ENCODE results near the gene STMN3. TPM values are rescaled to one million over a fixed set of nuclear protein-coding genes. Genes with fewer than 3 reads are reported as not detected.

STMN3 gene
- total RNA-seq, 1 donor = 1.1 TPM

GRCh38 chr20:63690003-63690897 is 37.0 kb upstream of the STMN3 start:
- no peak for TF ChIP-seq CTCF (IDR thresholded peaks at IDR 0.05; ENCODE audit: extremely low read depth, low read depth, low read length)
- Histone ChIP-seq H3K4me1 (ENCODE audit: insufficient read depth, low read length) (peaks cover 4% of the 10 kb centered on the region), H3K27me3 (ENCODE audit: insufficient read depth, low read length) (no peaks in the 10 kb centered on the region), H3K79me2 (ENCODE audit: insufficient read depth, low read length) (no peaks in the 10 kb centered on the region), H4K20me1 (ENCODE audit: insufficient read depth, low read length) (no peaks in the 10 kb centered on the region), H3K9me3 (ENCODE audit: low read depth, low read length) (no peaks in the 10 kb centered on the region), H2AFZ (ENCODE audit: low read length) (no peak overlapping the region), H3K4me3 (ENCODE audit: insufficient read depth, low read length) (no peak overlapping the region), H3K36me3 (ENCODE audit: insufficient read depth, low read length) (peaks cover 3% of the 10 kb centered on the region), H3K27ac (ENCODE audit: low read depth, low read length) (no peak overlapping the region), H3K4me2 (ENCODE audit: insufficient read depth, low read length) (no peak overlapping the region)
- peak; percentile 76 for DNase-seq (ENCODE audit: insufficient read length, low spot score, missing footprints)

GRCh38 chr20:63689046-63690002 is 36.1 kb upstream of the STMN3 start:
- Histone ChIP-seq H3K4me1 (ENCODE audit: insufficient read depth, low read length) (peaks cover 4% of the 10 kb centered on the region), H3K4me3 (ENCODE audit: insufficient read depth, low read length) (no peak overlapping the region), H2AFZ (ENCODE audit: low read length) (no peak overlapping the region), H4K20me1 (ENCODE audit: insufficient read depth, low read length) (no peaks in the 10 kb centered on the region), H3K4me2 (ENCODE audit: insufficient read depth, low read length) (no peak overlapping the region), H3K9me3 (ENCODE audit: low read depth, low read length) (no peaks in the 10 kb centered on the region), H3K36me3 (ENCODE audit: insufficient read depth, low read length) (peaks cover 3% of the 10 kb centered on the region), H3K79me2 (ENCODE audit: insufficient read depth, low read length) (no peaks in the 10 kb centered on the region), H3K27ac (ENCODE audit: low read depth, low read length) (no peak overlapping the region), H3K27me3 (ENCODE audit: insufficient read depth, low read length) (no peaks in the 10 kb centered on the region)
- TF ChIP-seq CTCF (IDR thresholded peaks at IDR 0.05; ENCODE audit: extremely low read depth, low read depth, low read length) = no peak
- peak; percentile 84 for DNase-seq (ENCODE audit: insufficient read length, low spot score, missing footprints)

DNA sequence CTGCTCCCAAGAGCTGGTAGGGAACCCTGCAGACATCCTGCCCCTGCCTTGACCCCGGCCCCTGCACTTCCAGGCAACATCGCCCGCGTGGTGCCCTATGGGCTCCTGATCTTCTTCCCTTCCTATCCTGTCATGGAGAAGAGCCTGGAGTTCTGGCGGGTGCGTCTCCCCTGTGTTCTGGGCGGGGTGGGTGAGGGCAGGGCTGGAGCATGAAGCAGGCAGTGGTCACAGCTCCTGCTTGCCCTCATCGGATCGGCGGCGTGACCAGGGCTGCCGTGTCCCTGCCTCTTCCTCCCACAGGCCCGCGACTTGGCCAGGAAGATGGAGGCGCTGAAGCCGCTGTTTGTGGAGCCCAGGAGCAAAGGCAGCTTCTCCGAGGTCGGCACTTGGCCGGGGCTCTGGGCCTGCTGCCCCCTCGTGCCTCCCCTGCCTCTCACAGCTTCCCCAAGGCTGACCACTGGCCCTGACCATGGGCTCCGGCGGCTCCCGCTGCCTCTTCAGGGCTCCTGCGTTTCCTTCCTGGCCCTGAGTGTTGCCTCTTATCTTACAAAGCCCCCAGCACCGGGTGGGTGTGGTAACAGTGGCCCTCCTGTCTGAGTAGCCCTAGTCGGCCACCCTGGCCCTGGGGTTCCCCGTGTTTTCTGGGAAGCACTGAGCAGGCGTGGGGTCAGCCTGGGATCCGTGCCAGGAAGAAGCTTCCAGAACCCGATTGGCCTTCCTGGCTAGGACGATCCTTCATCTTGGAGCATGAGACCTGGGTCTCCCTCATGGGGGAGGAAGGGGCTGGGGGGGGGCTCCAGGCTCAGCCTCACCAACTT is 35.2 kb upstream of the STMN3 start:
- no peaks in the 10 kb centered on the region for H3K9me3 ChIP-seq (ENCODE audit: low read depth, low read length)
- no peaks in the 10 kb centered on the region for H3K27me3 ChIP-seq (ENCODE audit: insufficient read depth, low read length)
- no peaks in the 10 kb centered on the region for H4K20me1 ChIP-seq (ENCODE audit: insufficient read depth, low read length)
- peaks cover 4% of the 10 kb centered on the region for H3K4me1 ChIP-seq (ENCODE audit: insufficient read depth, low read length)
- no peak for TF ChIP-seq CTCF (IDR thresholded peaks at IDR 0.05; ENCODE audit: extremely low read depth, low read depth, low read length)
- H3K36me3 ChIP-seq (ENCODE audit: insufficient read depth, low read length) = peaks cover 6% of the 10 kb centered on the region
- H3K4me2 ChIP-seq (ENCODE audit: insufficient read depth, low read length) = no peak overlapping the region
- H3K27ac ChIP-seq (ENCODE audit: low read depth, low read length) = no peak overlapping the region
- DNase-seq (ENCODE audit: insufficient read length, low spot score, missing footprints) = peak; percentile 77
- H3K79me2 ChIP-seq (ENCODE audit: insufficient read depth, low read length) = no peaks in the 10 kb centered on the region
- no peak overlapping the region for H2AFZ ChIP-seq (ENCODE audit: low read length)
- H3K4me3 ChIP-seq (ENCODE audit: insufficient read depth, low read length) = no peak overlapping the region

Data from osteoblast (primary cell).